Retinal pigment epithelial cell (primary cell): ENCODE measurements around the gene NPC1L1.

Source experiments
- DNase-seq: peaks from one replicate; pipeline ENCODE4 v3.0.0-alpha.2; 2010; ENCODE audit warnings: low read depth
- H3K4me3 ChIP-seq: 2 replicates; pipeline ENCODE4 v1.5.1; 2011; ENCODE audit warnings: mild to moderate bottlenecking, low read length, control low read depth, moderate library complexity
- TF ChIP-seq, protein P1 (sequence below): conservative IDR thresholded peaks from 2 replicates; pipeline ENCODE4 v1.5.1; 2011; ENCODE audit warnings: low read depth, low read length, control low read depth, inconsistent platforms

NPC1L1 gene

GRCh38 chr7:44569959-44570358 is 28.8 kb upstream of the NPC1L1 start:
- DNase-seq = no peak
- no peak overlapping the region for H3K4me3 ChIP-seq
- TF ChIP-seq, protein P1, sequence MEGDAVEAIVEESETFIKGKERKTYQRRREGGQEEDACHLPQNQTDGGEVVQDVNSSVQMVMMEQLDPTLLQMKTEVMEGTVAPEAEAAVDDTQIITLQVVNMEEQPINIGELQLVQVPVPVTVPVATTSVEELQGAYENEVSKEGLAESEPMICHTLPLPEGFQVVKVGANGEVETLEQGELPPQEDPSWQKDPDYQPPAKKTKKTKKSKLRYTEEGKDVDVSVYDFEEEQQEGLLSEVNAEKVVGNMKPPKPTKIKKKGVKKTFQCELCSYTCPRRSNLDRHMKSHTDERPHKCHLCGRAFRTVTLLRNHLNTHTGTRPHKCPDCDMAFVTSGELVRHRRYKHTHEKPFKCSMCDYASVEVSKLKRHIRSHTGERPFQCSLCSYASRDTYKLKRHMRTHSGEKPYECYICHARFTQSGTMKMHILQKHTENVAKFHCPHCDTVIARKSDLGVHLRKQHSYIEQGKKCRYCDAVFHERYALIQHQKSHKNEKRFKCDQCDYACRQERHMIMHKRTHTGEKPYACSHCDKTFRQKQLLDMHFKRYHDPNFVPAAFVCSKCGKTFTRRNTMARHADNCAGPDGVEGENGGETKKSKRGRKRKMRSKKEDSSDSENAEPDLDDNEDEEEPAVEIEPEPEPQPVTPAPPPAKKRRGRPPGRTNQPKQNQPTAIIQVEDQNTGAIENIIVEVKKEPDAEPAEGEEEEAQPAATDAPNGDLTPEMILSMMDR = no peak

GRCh38 chr7:44568771-44569560 is 27.8 kb upstream of the NPC1L1 start:
- no peak for DNase-seq
- H3K4me3 ChIP-seq = no peak overlapping the region
- TF ChIP-seq, protein P1 = no peak

DNA sequence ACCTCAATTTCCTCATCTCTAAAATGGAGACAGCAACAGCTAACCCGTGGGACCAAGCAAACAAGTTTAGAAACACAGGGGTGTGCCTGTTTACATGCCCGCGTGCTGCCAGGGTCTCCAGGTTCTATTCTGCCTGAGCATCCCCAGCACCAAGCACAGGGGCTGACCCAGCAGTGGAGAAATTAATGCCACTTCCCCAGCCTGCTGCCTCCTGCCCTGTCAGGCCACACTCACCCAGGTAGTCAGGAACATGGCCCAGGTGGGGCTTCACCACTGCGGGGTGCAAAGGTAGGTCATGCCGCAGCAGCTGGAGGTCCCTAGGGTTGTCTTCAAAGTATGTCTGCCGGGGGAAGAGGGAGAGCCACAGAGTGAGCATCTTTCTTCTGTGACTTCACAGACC is 26.8 kb upstream of the NPC1L1 start:
- no peak overlapping the region for H3K4me3 ChIP-seq
- TF ChIP-seq, protein P1 = no peak
- no peak for DNase-seq

- no peak for DNase-seq
- H3K4me3 ChIP-seq = no peak overlapping the region
- TF ChIP-seq, protein P1 = no peak
Observed at GRCh38 chr7:44566680-44567079, 25.6 kb upstream of the NPC1L1 start.

- TF ChIP-seq, protein P1 = no peak
- no peak overlapping the region for H3K4me3 ChIP-seq
- DNase-seq = no peak
Observed at GRCh38 chr7:44565795-44566559, 24.8 kb upstream of the NPC1L1 start.

DNA sequence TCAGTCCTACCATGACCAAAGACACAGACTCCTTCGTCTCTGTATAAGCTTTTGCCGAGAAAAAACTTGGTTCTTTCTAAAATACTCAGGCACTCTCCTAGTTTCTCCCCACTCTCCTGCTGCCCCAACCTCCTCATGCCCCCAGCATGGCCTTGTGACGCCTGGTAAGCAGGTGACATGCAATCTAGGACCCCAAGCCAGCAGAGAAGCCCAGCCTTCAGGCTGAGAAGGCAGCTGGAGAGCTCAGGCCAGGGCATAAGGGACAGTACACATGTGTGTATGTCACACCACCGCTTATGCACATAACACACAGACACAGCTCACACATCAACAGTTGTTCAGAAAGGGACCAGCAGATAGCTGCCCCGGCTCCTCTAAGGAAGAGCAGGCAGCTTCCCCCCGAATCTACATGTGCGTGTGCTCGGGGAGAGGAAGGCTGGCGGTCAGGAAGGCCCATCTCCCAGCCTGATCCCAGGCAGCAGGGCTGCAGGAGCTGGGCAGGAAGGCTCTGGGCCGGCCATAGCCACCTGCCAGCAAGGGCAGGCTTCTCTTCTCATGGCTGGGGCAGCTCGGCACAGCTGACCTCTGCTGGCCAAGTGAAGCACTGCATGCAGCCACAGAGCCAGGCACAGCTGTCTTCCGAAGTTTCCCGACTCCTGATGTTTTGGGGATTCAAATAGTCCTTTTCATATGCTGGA is 24.1 kb upstream of the NPC1L1 start:
- TF ChIP-seq, protein P1 = peak; percentile 98

More for the DNA sequence above, 24.1 kb upstream of the NPC1L1 start:
- no peak overlapping the region for H3K4me3 ChIP-seq
- DNase-seq = no peak
